NCI-H1436 (cell line): ENCODE results near the gene CTNNB1.
A peak's percentile ranks its signal among the peaks of the same experiment; 100 is the strongest.

Experiments
- DNase-seq: peaks from one replicate; lab custom pipeline; 2025; lab: John Stamatoyannopoulos, UW

Gene CTNNB1

GRCh38 chr3:41198950-41199865, at the start of gene CTNNB1:
CTNNB1 (plus strand) TSS chr3:41199505; CDS start chr3:41224069, 24,564 bp downstream.
- peak; percentile 50 for DNase-seq

- DNase-seq = no peak
Observed at GRCh38 chr3:41155834-41156233, 43.5 kb upstream of the CTNNB1 start.

GRCh38 chr3:41158947-41159346, 40.4 kb upstream of the CTNNB1 start:
- DNase-seq = no peak

GRCh38 chr3:41159588-41160189, 39.6 kb upstream of the CTNNB1 start:
- no peak for DNase-seq

GRCh38 chr3:41162541-41162940, 36.8 kb upstream of the CTNNB1 start:
- DNase-seq = no peak

- DNase-seq = no peak
Observed at GRCh38 chr3:41163006-41163405, 36.3 kb upstream of the CTNNB1 start.

- DNase-seq = no peak
Observed at GRCh38 chr3:41163421-41163820, 35.9 kb upstream of the CTNNB1 start.

GRCh38 chr3:41164777-41165176, 34.5 kb upstream of the CTNNB1 start:
- DNase-seq = no peak

GRCh38 chr3:41167722-41168497, 31.4 kb upstream of the CTNNB1 start:
- DNase-seq = no peak

GRCh38 chr3:41169023-41169422, 30.3 kb upstream of the CTNNB1 start:
- DNase-seq = no peak

- DNase-seq = no peak
Observed at GRCh38 chr3:41173926-41174885, 25.1 kb upstream of the CTNNB1 start.

GRCh38 chr3:41175365-41175764, 23.9 kb upstream of the CTNNB1 start:
- no peak for DNase-seq

- no peak for DNase-seq
Observed at GRCh38 chr3:41176596-41176995, 22.7 kb upstream of the CTNNB1 start.

- no peak for DNase-seq
Observed at GRCh38 chr3:41178576-41178975, 20.7 kb upstream of the CTNNB1 start.

GRCh38 chr3:41180396-41180795, 18.9 kb upstream of the CTNNB1 start:
- DNase-seq = no peak

- DNase-seq = no peak
Observed at GRCh38 chr3:41182504-41183059, 16.7 kb upstream of the CTNNB1 start.

GRCh38 chr3:41184394-41184793, 14.9 kb upstream of the CTNNB1 start:
- no peak for DNase-seq

GRCh38 chr3:41186297-41186696, 13.0 kb upstream of the CTNNB1 start:
- no peak for DNase-seq

- DNase-seq = no peak
Observed at GRCh38 chr3:41188306-41188705, 11.0 kb upstream of the CTNNB1 start.

- no peak for DNase-seq
Observed at GRCh38 chr3:41190509-41191284, 8.6 kb upstream of the CTNNB1 start.
